GM12878 (cell line): ENCODE data around the gene PRKAG3. TPM values are rescaled to one million over a fixed set of nuclear protein-coding genes. Genes with fewer than 3 reads are reported as not detected.

Experiments used
- ATAC-seq: fragments of 200-7000 bp; cut with Tn5 transposase; 3 replicates; pipeline ENCODE4 v1.9.1; 2020; ENCODE audit warnings: mild to moderate bottlenecking, moderate library complexity
- BruUV-seq: library from RNA; stranded (reverse); fragments of 400-500 nt; replicated peaks from 2 replicates; lab custom pipeline; 2021; lab: Mats Ljungman, UMichigan
- CTCF ChIA-PET: fragments of 300-600 bp; sonication (Branson Sonifier 250); formaldehyde crosslinking; extraction: SDS; loops from one replicate; lab custom pipeline; 2021; ENCODE audit warnings: inconsistent platforms; lab: Yijun Ruan, JAX
- POLR2A ChIA-PET: fragments of 350-600 bp; formaldehyde crosslinking; extraction: SDS; loops from one replicate; lab custom pipeline; 2021; ENCODE audit warnings: inconsistent platforms; lab: Charles Lee
- RAD21 ChIA-PET: fragments of 300-600 bp; sonication (Branson Sonifier 250); formaldehyde crosslinking; loops from one replicate; lab custom pipeline; 2023; ENCODE audit warnings: antibody characterized with exemption; ENCODE audit not compliant: unreplicated experiment; lab: Charles Lee
- SMC1A ChIA-PET: fragments of 300-600 bp; sonication (Branson Sonifier 250); formaldehyde crosslinking; loops from one replicate; lab custom pipeline; 2023; ENCODE audit not compliant: unreplicated experiment, uncharacterized antibody; lab: Charles Lee
- DNase-seq: peaks from one replicate; pipeline ENCODE4 v3.0.0-alpha.2; 2011; ENCODE audit warnings: low read depth, low spot score
- FAIRE-seq: peaks from 3 replicates; lab custom pipeline; 2011; peaks lifted over from hg19 to GRCh38; lab: Jason Lieb, UNC
- H2AFZ ChIP-seq: 2 replicates; pipeline ENCODE4 v1.6.0; 2011; ENCODE audit warnings: low read depth, low read length, control low read depth; ENCODE audit not compliant: control insufficient read depth
- H3K27ac ChIP-seq: 2 replicates; pipeline ENCODE4 v1.5.1; 2011; ENCODE audit warnings: control low read depth; ENCODE audit not compliant: control insufficient read depth, insufficient read depth
- H3K27me3 ChIP-seq, 2 experiments: replicated peaks in 1 of 2; 2 replicates each; pipeline versions ENCODE4 v1.6.0 to v1.6.1; 2011; ENCODE audit warnings: low read length in 1 of 2; ENCODE audit not compliant: control insufficient read depth in 2 of 2, insufficient read depth in 2 of 2
- H3K36me3 ChIP-seq, 2 experiments: 2 replicates each; pipeline ENCODE4 v1.5.1; 2011; ENCODE audit warnings: low read length in 1 of 2; ENCODE audit not compliant: control insufficient read depth in 2 of 2, insufficient read depth in 2 of 2
- H3K4me1 ChIP-seq: 2 replicates; pipeline ENCODE4 v1.6.1; 2011; ENCODE audit warnings: mild to moderate bottlenecking, low read length, moderate library complexity, mixed read lengths; ENCODE audit not compliant: control insufficient read depth, insufficient read depth
- H3K4me2 ChIP-seq: 2 replicates; pipeline ENCODE4 v1.6.0; 2011; ENCODE audit warnings: control low read depth; ENCODE audit not compliant: control insufficient read depth, insufficient read depth
- H3K4me3 ChIP-seq: fragments of 200-600 bp; sonication (generic); 2 replicates; pipeline ENCODE4 v1.5.1; 2016
- H3K79me2 ChIP-seq: 2 replicates; pipeline ENCODE4 v1.6.0; 2011; ENCODE audit warnings: low read length; ENCODE audit not compliant: control insufficient read depth, insufficient read depth
- H3K9ac ChIP-seq: 2 replicates; pipeline ENCODE4 v1.8.0; 2011; ENCODE audit warnings: low read length, control low read depth, mixed read lengths; ENCODE audit not compliant: control insufficient read depth, insufficient read depth
- H3K9me3 ChIP-seq: replicated peaks from 3 replicates; pipeline ENCODE4 v1.5.1; 2011; ENCODE audit warnings: mild to moderate bottlenecking, low read length; ENCODE audit not compliant: control insufficient read depth, insufficient read depth
- H4K20me1 ChIP-seq: 2 replicates; pipeline ENCODE4 v1.6.0; 2011; ENCODE audit not compliant: control insufficient read depth, insufficient read depth
- ATF2 ChIP-seq: IDR thresholded peaks from 2 replicates; pipeline ENCODE4 v1.6.1; 2012; ENCODE audit warnings: low read length, inconsistent platforms
- FOS ChIP-seq: IDR thresholded peaks from 3 replicates; pipeline ENCODE4 v1.6.1; 2011; ENCODE audit warnings: borderline replicate concordance; ENCODE audit not compliant: insufficient read length; ENCODE audit errors: extremely low read depth
- GABPA ChIP-seq: IDR thresholded peaks from 2 replicates; pipeline ENCODE4 v1.6.1; 2014; ENCODE audit warnings: antibody characterized with exemption, low read depth, mild to moderate bottlenecking, inconsistent platforms
- HCFC1 ChIP-seq: fragments of 150-350 bp; IDR thresholded peaks from 2 replicates; pipeline ENCODE4 v1.6.1; 2014; ENCODE audit warnings: low read length
- HDGF ChIP-seq: fragments of 450-650 bp; IDR thresholded peaks from 2 replicates; pipeline ENCODE4 v1.6.1; 2016; ENCODE audit warnings: antibody characterized with exemption
- KLF5 ChIP-seq: fragments of 450-650 bp; IDR thresholded peaks from 2 replicates; pipeline ENCODE4 v1.6.1; 2014; ENCODE audit warnings: mild to moderate bottlenecking; ENCODE audit not compliant: partially characterized antibody
- MEF2B ChIP-seq: fragments of 450-650 bp; IDR thresholded peaks from 2 replicates; pipeline ENCODE4 v1.6.1; 2018; ENCODE audit warnings: mild to moderate bottlenecking, moderate library complexity; ENCODE audit not compliant: partially characterized antibody, poor library complexity, severe bottlenecking
- NR2F1 ChIP-seq: fragments of 450-650 bp; conservative IDR thresholded peaks from 2 replicates; pipeline ENCODE4 v1.6.1; 2017; ENCODE audit warnings: mild to moderate bottlenecking
- RFX5 ChIP-seq: IDR thresholded peaks from 2 replicates; pipeline ENCODE4 v1.6.1; 2011; ENCODE audit warnings: low read depth, low read length, improper control_type of control experiment
- SMAD1 ChIP-seq: fragments of 450-650 bp; IDR thresholded peaks from 2 replicates; pipeline ENCODE4 v1.6.1; 2018; ENCODE audit warnings: mild to moderate bottlenecking, low read depth; ENCODE audit not compliant: partially characterized antibody
- SMC3 ChIP-seq: IDR thresholded peaks from 2 replicates; pipeline ENCODE4 v1.6.1; 2011; ENCODE audit warnings: low read length, improper control_type of control experiment, borderline replicate concordance
- SUPT20H ChIP-seq: IDR thresholded peaks from 2 replicates; pipeline ENCODE4 v1.6.1; 2011; ENCODE audit warnings: low read depth, mild to moderate bottlenecking, low read length, moderate library complexity, borderline replicate concordance; ENCODE audit not compliant: control insufficient read depth
- WRNIP1 ChIP-seq: IDR thresholded peaks from 2 replicates; pipeline ENCODE4 v1.6.1; 2011; ENCODE audit warnings: low read depth, low read length, improper control_type of control experiment, borderline replicate concordance
- ZNF207 ChIP-seq: fragments of 450-650 bp; IDR thresholded peaks from 2 replicates; pipeline ENCODE4 v1.6.1; 2014; ENCODE audit warnings: antibody characterized with exemption, mild to moderate bottlenecking, borderline replicate concordance
- ZNF24 ChIP-seq: fragments of 450-650 bp; IDR thresholded peaks from 2 replicates; pipeline ENCODE4 v1.6.1; 2017; ENCODE audit warnings: antibody characterized with exemption, mild to moderate bottlenecking
- ZNF687 ChIP-seq: fragments of 450-650 bp; IDR thresholded peaks from 2 replicates; pipeline ENCODE4 v1.6.1; 2017; ENCODE audit warnings: mild to moderate bottlenecking, moderate library complexity
- WGBS: methylation state at CpG from one replicate; pipeline ENCODE4 v1.1.6; 2016; ENCODE audit warnings: low lambda C conversion rate; ENCODE audit not compliant: insufficient replicate concordance, insufficient coverage; ENCODE audit errors: missing lambda C conversion rate; 5-methylcytosine and 5-hydroxymethylcytosine counted together
- in situ Hi-C: fragments of 300-500 bp; cut with MboI; formaldehyde crosslinking; loops from 9 replicates; pipeline ENCODE4 v1.14.3; 2018; ENCODE audit warnings: mixed read lengths
- intact Hi-C: fragments of 100-400 bp; cut with micrococcal nuclease; formaldehyde crosslinking; loops from one replicate; pipeline ENCODE4 v1.14.2; 2022; ENCODE audit not compliant: unreplicated experiment
- polyA plus RNA-seq, 11 experiments: library from polyadenylated mRNA; depleted of rRNA in 4 of 11; unstranded in 6 of 11; stranded (reverse) in 5 of 11; fragments of >200 nt; fragmentation: Nextera tagmentation in 4 of 11; fragmentation: Illumina TruSeq in 1 of 11; extraction: Ambion mirVana in 4 of 11; extraction: Trizol in 1 of 11; gene quantifications; 1 replicate in 1 of 11; 2 replicates in 10 of 11; pipeline versions ENCODE4 v1.2.1 to v1.2.3, GENCODE V29; 2011 to 2016; ENCODE audit warnings: inconsistent platforms in 2 of 11, missing spikeins in 2 of 11, low read depth in 1 of 11
- total RNA-seq, 4 experiments: library from RNA; depleted of rRNA in 3 of 4; stranded (reverse); fragments of >200 nt in 3 of 4; fragmentation: Illumina TruSeq in 1 of 4; extraction: Trizol in 1 of 4; gene quantifications; 2 replicates each; pipeline versions ENCODE4 v1.2.1 to v1.2.3, GENCODE V29; 2013 to 2021
- TF ChIP-seq, protein P1 (sequence below): IDR thresholded peaks from 2 replicates; pipeline ENCODE4 v1.6.1; 2012; ENCODE audit warnings: low read depth, low read length, improper control_type of control experiment
- TF ChIP-seq, protein P2 (sequence below): IDR thresholded peaks from 2 replicates; pipeline ENCODE4 v1.6.1; 2011; ENCODE audit warnings: mild to moderate bottlenecking, low read depth, low read length, moderate library complexity; ENCODE audit not compliant: insufficient replicate concordance

PRKAG3 gene
- total and polyA plus RNA-seq, 10 of the 15 experiments (the other 5 are each of a cell fraction or from before 2014, with no cell fraction given) = 0.04 to 0.12 (median 0.06) TPM; not detected in 7

GRCh38 chr2:218782528-218782844 is 49.1 kb downstream of the PRKAG3 start:
- Histone ChIP-seq H3K4me1 (no peaks in the 10 kb centered on the region), H3K79me2 (no peaks in the 10 kb centered on the region), H2AFZ (no peak overlapping the region), H3K9ac (no peak overlapping the region)
- no peak for TF ChIP-seq ZNF24
- TF ChIP-seq MEF2B = no peak
- TF ChIP-seq, protein P1, sequence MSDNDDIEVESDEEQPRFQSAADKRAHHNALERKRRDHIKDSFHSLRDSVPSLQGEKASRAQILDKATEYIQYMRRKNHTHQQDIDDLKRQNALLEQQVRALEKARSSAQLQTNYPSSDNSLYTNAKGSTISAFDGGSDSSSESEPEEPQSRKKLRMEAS = no peak
- TF ChIP-seq KLF5 = no peak
- TF ChIP-seq ZNF687 = no peak
- no peak for TF ChIP-seq HDGF
- TF ChIP-seq SMAD1 = no peak
- no peak for TF ChIP-seq WRNIP1
- no peak for TF ChIP-seq SMC3
- TF ChIP-seq, protein P2, sequence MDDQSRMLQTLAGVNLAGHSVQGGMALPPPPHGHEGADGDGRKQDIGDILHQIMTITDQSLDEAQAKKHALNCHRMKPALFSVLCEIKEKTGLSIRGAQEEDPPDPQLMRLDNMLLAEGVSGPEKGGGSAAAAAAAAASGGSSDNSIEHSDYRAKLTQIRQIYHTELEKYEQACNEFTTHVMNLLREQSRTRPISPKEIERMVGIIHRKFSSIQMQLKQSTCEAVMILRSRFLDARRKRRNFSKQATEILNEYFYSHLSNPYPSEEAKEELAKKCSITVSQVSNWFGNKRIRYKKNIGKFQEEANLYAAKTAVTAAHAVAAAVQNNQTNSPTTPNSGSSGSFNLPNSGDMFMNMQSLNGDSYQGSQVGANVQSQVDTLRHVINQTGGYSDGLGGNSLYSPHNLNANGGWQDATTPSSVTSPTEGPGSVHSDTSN = no peak
- TF ChIP-seq FOS = no peak
- no peak for TF ChIP-seq ATF2
- TF ChIP-seq NR2F1 = no peak
- TF ChIP-seq ZNF207 = no peak
- no peak for TF ChIP-seq SUPT20H
- no peak for TF ChIP-seq HCFC1
- no peak for TF ChIP-seq GABPA
- TF ChIP-seq RFX5 = no peak
- TF ChIP-seq, all 136 proteins: peak for 0
- FAIRE-seq (no peak), ATAC-seq (no peak), DNase-seq (no peak)
- intact Hi-C loops (no loop called here), in situ Hi-C loops (no loop called here)
- BruUV-seq = no TSS peak
- SMC1A ChIA-PET = no interaction called here
- Histone ChIP-seq H3K4me2 (no peak overlapping the region), H3K4me3 (no peak overlapping the region), H3K27ac (no peak overlapping the region), H3K27me3 (peaks cover 5 to 8% of the 10 kb centered on the region in 2 experiments; a peak in 3 of 4 replicates), H3K36me3 (no peaks in the 10 kb centered on the region), H4K20me1 (no peaks in the 10 kb centered on the region), H3K9me3 (no peaks in the 10 kb centered on the region)
- WGBS = 57% methylated on average over 6 of the region's 6 CpGs
- CTCF ChIA-PET = interaction anchor here (0.6 kb wide), 1 partner anchor 131 kb away, joined by 4 read pairs; no protein-coding TSS in a partner anchor
- RAD21 ChIA-PET = no interaction called here
- POLR2A ChIA-PET = no interaction called here
